Panc1 (cell line): ENCODE data around the gene EXD3. TPM values are rescaled to one million over a fixed set of nuclear protein-coding genes. Genes with fewer than 3 reads are reported as not detected.

Source experiments
- ATAC-seq: fragments of 200-7000 bp; cut with Tn5 transposase; 2 replicates; pipeline ENCODE4 v1.9.1; 2020; ENCODE audit warnings: mild to moderate bottlenecking, moderate library complexity
- BruUV-seq: library from RNA; stranded (reverse); fragments of 400-500 nt; replicated peaks from 2 replicates; lab custom pipeline; 2021; lab: Mats Ljungman, UMichigan
- CTCF ChIA-PET: fragments of 300-600 bp; sonication (Branson Sonifier 250); formaldehyde crosslinking; loops from one replicate; lab custom pipeline; 2022; ENCODE audit warnings: antibody characterized with exemption; lab: Charles Lee
- POLR2A ChIA-PET: fragments of 300-600 bp; sonication (Branson Sonifier 250); formaldehyde crosslinking; loops from one replicate; lab custom pipeline; 2022; ENCODE audit warnings: antibody characterized with exemption; lab: Charles Lee
- DNase-seq: peaks from one replicate; pipeline ENCODE4 v3.0.0-alpha.2; 2010; ENCODE audit warnings: low read depth, low spot score
- H3K27ac ChIP-seq: 2 replicates; pipeline ENCODE4 v1.5.1; 2011; ENCODE audit warnings: mild to moderate bottlenecking, low read length, inconsistent platforms
- H3K27me3 ChIP-seq: fragments of 200-500 bp; sonication (Bioruptor generic); 2 replicates; pipeline ENCODE4 v1.6.0; 2014; ENCODE audit warnings: low read length, inconsistent platforms; ENCODE audit not compliant: control insufficient read depth, insufficient read depth
- H3K36me3 ChIP-seq: fragments of 200-500 bp; sonication (Bioruptor generic); 2 replicates; pipeline ENCODE4 v1.5.1; 2014; ENCODE audit warnings: inconsistent platforms, mild to moderate bottlenecking, low read length, moderate library complexity; ENCODE audit not compliant: control insufficient read depth, insufficient read depth
- H3K4me1 ChIP-seq: 2 replicates; pipeline ENCODE4 v1.5.1; 2011; ENCODE audit warnings: inconsistent platforms, mild to moderate bottlenecking, low read length, moderate library complexity; ENCODE audit not compliant: control insufficient read depth, insufficient read depth
- H3K4me3 ChIP-seq, 2 experiments: 2 replicates each; pipeline ENCODE4 v1.5.1; 2011 to 2012; ENCODE audit warnings: low read depth in 2 of 2, low read length in 2 of 2, mild to moderate bottlenecking in 2 of 2, inconsistent platforms in 1 of 2, moderate library complexity in 1 of 2
- H3K9me3 ChIP-seq: fragments of 200-500 bp; sonication (Bioruptor generic); 2 replicates; pipeline ENCODE4 v1.5.1; 2014; ENCODE audit warnings: low read depth, mild to moderate bottlenecking, inconsistent platforms, low read length, moderate library complexity; ENCODE audit not compliant: control insufficient read depth, insufficient read depth
- CTCF ChIP-seq: fragments of 450-650 bp; IDR thresholded peaks from 2 replicates; pipeline ENCODE4 v1.5.1; 2017; ENCODE audit warnings: mild to moderate bottlenecking
- POLR2AphosphoS5 ChIP-seq: IDR thresholded peaks from 2 replicates; pipeline ENCODE4 v1.6.1; 2012; ENCODE audit warnings: mild to moderate bottlenecking, low read depth, low read length, moderate library complexity
- REST ChIP-seq, 2 experiments: IDR thresholded peaks; 2 replicates each; pipeline ENCODE4 v1.6.1; 2011 to 2012; ENCODE audit warnings: low read depth in 2 of 2, control low read depth in 1 of 2, low read length in 1 of 2, mild to moderate bottlenecking in 1 of 2, moderate library complexity in 1 of 2; ENCODE audit not compliant: insufficient read depth in 1 of 2
- SIN3A ChIP-seq: IDR thresholded peaks from 2 replicates; pipeline ENCODE4 v1.6.1; 2012; ENCODE audit warnings: low read depth, mild to moderate bottlenecking, low read length, moderate library complexity, borderline replicate concordance; ENCODE audit not compliant: insufficient read depth
- TCF7L2 ChIP-seq: IDR thresholded peaks from 2 replicates; pipeline ENCODE4 v1.6.1; 2011; ENCODE audit warnings: mild to moderate bottlenecking, low read depth, low read length, inconsistent platforms
- in situ Hi-C: cut with HindIII; loops from 2 replicates; pipeline ENCODE4 v1.10.0; 2016; ENCODE audit warnings: low sequenced_read_pairs, low pct_unique_long_range_greater_than_20kb
- intact Hi-C: fragments of 100-400 bp; cut with micrococcal nuclease; formaldehyde crosslinking; loops from one replicate; pipeline ENCODE4 v1.10.0; 2022; ENCODE audit not compliant: unreplicated experiment
- total RNA-seq: library from RNA; stranded (reverse); gene quantifications from one replicate; pipeline ENCODE4 v1.2.1, GENCODE V29; 2021; ENCODE audit not compliant: unreplicated experiment

EXD3 gene
- total RNA-seq, 1 experiment from 2014 or later, result 9.2 TPM

DNA sequence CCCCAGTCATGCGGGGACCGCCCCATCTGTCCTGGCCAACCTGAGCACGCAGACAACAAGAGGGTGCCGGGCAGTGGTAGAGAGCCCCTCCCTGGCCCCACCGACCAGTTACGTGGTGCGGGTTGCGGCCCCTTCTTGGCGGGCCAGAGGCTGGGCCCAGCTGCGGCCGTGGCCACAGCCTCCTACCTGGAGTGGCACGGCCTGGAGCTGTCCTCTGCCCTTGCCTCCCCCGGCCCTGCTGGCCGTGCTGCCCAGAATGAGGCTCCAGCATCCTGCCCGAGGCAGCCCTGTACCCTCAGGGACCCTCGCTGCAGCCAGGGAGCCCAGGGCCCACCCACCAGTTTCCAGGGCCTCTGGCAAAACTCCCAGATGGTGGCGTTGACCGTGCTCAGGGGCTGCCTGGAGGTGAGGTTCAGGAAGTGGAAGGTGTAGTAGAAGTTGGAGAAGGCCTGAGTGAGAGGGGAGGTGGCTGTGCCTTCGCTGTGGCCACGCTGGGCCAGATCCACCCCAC, 12.5 kb upstream of the EXD3 start:
- in situ Hi-C loops, result no loop called here
- peak; percentile 13; the same call in 1 of the 2 replicates for ATAC-seq
- Histone ChIP-seq H3K4me3 (no peak overlapping the region), H3K27me3 (no peaks in the 10 kb centered on the region), H3K4me1 (peaks cover 6% of the 10 kb centered on the region), H3K36me3 (no peaks in the 10 kb centered on the region), H3K9me3 (no peaks in the 10 kb centered on the region), H3K27ac (peak overlapping the region; percentile 65)
- ChIA-PET CTCF (interaction anchor here (0.6 kb wide), 1 partner anchor 13 kb away, joined by 6 read pairs; the partner anchor contains the start of genes EXD3 and NOXA1), POLR2A (interaction anchor here (0.6 kb wide), 1 partner anchor 68 kb away, joined by 5 read pairs; no protein-coding TSS in a partner anchor)
- no peak for TF ChIP-seq SIN3A
- no peak for TF ChIP-seq POLR2AphosphoS5
- TF ChIP-seq CTCF, result no peak
- no peak for TF ChIP-seq TCF7L2
- TF ChIP-seq REST (IDR thresholded peaks at IDR 0.05; ENCODE audit: insufficient read depth in 1 of 2, low read depth in 2 of 2, low read length in 1 of 2), result no peak
- DNase-seq, result no peak
- no TSS peak for BruUV-seq
- intact Hi-C loops, result no loop called here

DNA sequence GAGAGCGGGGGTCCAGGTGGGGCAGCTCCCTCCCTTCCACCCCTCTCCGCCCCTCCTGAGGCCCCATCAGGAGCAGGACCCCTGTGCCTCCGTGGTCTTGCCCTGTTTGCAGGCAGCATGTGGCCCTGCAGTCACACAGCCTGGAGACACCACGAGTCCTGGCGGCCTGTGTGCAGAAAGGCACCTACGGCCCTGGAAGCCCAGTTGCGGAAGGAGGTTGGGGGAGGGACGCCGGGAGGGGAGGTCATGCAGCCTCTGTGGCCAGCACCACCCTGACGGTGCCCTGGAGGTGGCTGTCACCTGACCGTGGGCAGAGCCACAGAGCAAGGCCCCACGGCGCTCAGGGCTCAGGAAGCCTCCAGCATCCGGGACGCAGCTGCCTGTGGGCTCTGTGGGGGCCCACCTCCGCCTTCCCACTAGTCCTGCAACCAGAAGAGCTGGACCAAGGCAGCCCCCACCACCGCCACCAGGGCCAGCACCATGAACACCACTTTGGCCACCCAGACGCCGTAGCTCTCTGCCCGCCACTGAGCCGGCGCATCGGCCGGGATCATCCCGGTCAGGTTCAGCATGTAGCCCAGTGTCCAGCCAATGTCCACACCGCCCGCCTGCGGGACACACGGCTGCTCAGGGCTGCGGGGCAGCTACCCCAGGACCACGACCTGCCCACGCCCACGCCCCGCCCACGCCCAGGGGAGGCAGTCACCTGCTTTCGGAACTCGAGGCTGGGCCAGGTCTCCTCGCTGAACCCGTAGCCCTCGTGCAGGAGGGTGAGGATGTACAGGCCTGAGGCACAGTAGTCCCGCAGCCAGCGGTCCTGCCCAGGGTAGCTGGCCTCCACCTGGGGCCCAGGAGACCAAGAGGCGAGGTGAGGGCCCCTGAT, 11.8 kb upstream of the EXD3 start:
- in situ Hi-C loops (no loop called here), intact Hi-C loops (no loop called here)
- Histone ChIP-seq H3K4me3 (no peak overlapping the region), H3K27ac (no peak overlapping the region), H3K9me3 (no peaks in the 10 kb centered on the region), H3K36me3 (no peaks in the 10 kb centered on the region), H3K4me1 (peaks cover 6% of the 10 kb centered on the region), H3K27me3 (no peaks in the 10 kb centered on the region)
- ChIA-PET POLR2A (interaction anchor here (0.5 kb wide), 1 partner anchor 9 kb away, joined by 3 read pairs; no protein-coding TSS in a partner anchor), CTCF (interaction anchor here (0.6 kb wide), 1 partner anchor 12 kb away, joined by 6 read pairs; the partner anchor contains the start of genes EXD3 and NOXA1)
- no TSS peak for BruUV-seq
- no peak for TF ChIP-seq REST (IDR thresholded peaks at IDR 0.05; ENCODE audit: insufficient read depth in 1 of 2, low read depth in 2 of 2, low read length in 1 of 2)
- TF ChIP-seq POLR2AphosphoS5, result no peak
- no peak for TF ChIP-seq TCF7L2
- no peak for TF ChIP-seq SIN3A
- TF ChIP-seq CTCF, result no peak
- ATAC-seq (no peak), DNase-seq (no peak)
